ENCODE results near the gene USB1. TPM values are rescaled to one million over a fixed set of nuclear protein-coding genes. Genes with fewer than 3 reads are reported as not detected.

The USB1 gene
- 10 to 100 TPM; 48.4 to 54.2 TPM for total RNA-seq

GRCh38 chr16:58000706-58001676, at the start of gene USB1:
Gene USB1 (plus strand): TSS chr16:58001407. CDS start chr16:58001484, 77 bp downstream.
- no peaks in the 10 kb centered on the region for H3K27me3 Mint-ChIP-seq
- CTCF ChIA-PET, result interaction anchor here (0.5 to 8.0 kb wide), 7 partner anchors 21 to 424 kb away, joined by 3 to 46 read pairs (median 8); partner anchors contain the start of gene CFAP20
- H3K36me3 Mint-ChIP-seq (ENCODE audit: low read depth), result peaks cover 49% of the 10 kb centered on the region
- peak within 1 kb of the TSS; percentile 92 for H3K4me3 Mint-ChIP-seq
- DNase-seq, result peak; percentile 87
- peaks cover 58% of the 10 kb centered on the region for H3K4me1 Mint-ChIP-seq
- POLR2A ChIA-PET, result interaction anchor here (0.7 to 1.7 kb wide), 8 partner anchors 12 to 554 kb away, joined by 3 to 7 read pairs (median 3); partner anchors contain the start of genes CFAP20, CIAPIN1 and COQ9
- no peaks in the 10 kb centered on the region for H3K9me3 Mint-ChIP-seq
- peak within 1 kb of the TSS; percentile 94 for H3K27ac Mint-ChIP-seq

- ChIA-PET POLR2A (no interaction called here), CTCF (no interaction called here)
- Mint-ChIP-seq H3K27ac (no peak overlapping the region), H3K4me1 (no peaks in the 10 kb centered on the region), H3K36me3 (ENCODE audit: low read depth) (no peaks in the 10 kb centered on the region), H3K4me3 (no peak overlapping the region), H3K27me3 (no peaks in the 10 kb centered on the region), H3K9me3 (no peaks in the 10 kb centered on the region)
- DNase-seq, result no peak
Observed at GRCh38 chr16:57952909-57953308, 48.3 kb upstream of the USB1 start.

GRCh38 chr16:57953857-57954256, 47.4 kb upstream of the USB1 start:
- H3K27ac Mint-ChIP-seq, result no peak overlapping the region
- CTCF ChIA-PET, result no interaction called here
- no peaks in the 10 kb centered on the region for H3K9me3 Mint-ChIP-seq
- no peaks in the 10 kb centered on the region for H3K4me1 Mint-ChIP-seq
- H3K4me3 Mint-ChIP-seq, result no peak overlapping the region
- POLR2A ChIA-PET, result no interaction called here
- no peaks in the 10 kb centered on the region for H3K36me3 Mint-ChIP-seq (ENCODE audit: low read depth)
- H3K27me3 Mint-ChIP-seq, result no peaks in the 10 kb centered on the region
- no peak for DNase-seq

GRCh38 chr16:57955572-57956188, 45.5 kb upstream of the USB1 start:
- ChIA-PET POLR2A (no interaction called here), CTCF (no interaction called here)
- H3K4me1 Mint-ChIP-seq, result no peaks in the 10 kb centered on the region
- H3K9me3 Mint-ChIP-seq, result no peaks in the 10 kb centered on the region
- no peaks in the 10 kb centered on the region for H3K36me3 Mint-ChIP-seq (ENCODE audit: low read depth)
- DNase-seq, result no peak
- no peaks in the 10 kb centered on the region for H3K27me3 Mint-ChIP-seq
- H3K4me3 Mint-ChIP-seq, result no peak overlapping the region
- H3K27ac Mint-ChIP-seq, result no peak overlapping the region

GRCh38 chr16:57956270-57956808, 44.9 kb upstream of the USB1 start:
- no peaks in the 10 kb centered on the region for H3K9me3 Mint-ChIP-seq
- no peaks in the 10 kb centered on the region for H3K27me3 Mint-ChIP-seq

GRCh38 chr16:57956924-57957672, 44.1 kb upstream of the USB1 start:
- no peak for DNase-seq
- no peaks in the 10 kb centered on the region for H3K9me3 Mint-ChIP-seq
- no peak overlapping the region for H3K4me3 Mint-ChIP-seq
- ChIA-PET POLR2A (no interaction called here), CTCF (no interaction called here)
- no peaks in the 10 kb centered on the region for H3K4me1 Mint-ChIP-seq
- no peaks in the 10 kb centered on the region for H3K27me3 Mint-ChIP-seq
- no peaks in the 10 kb centered on the region for H3K36me3 Mint-ChIP-seq (ENCODE audit: low read depth)
- no peak overlapping the region for H3K27ac Mint-ChIP-seq

More at GRCh38 chr16:57956270-57956808, 44.9 kb upstream of the USB1 start:
- ChIA-PET POLR2A (no interaction called here), CTCF (no interaction called here)
- DNase-seq, result no peak
- Mint-ChIP-seq H3K4me3 (no peak overlapping the region), H3K27ac (no peak overlapping the region), H3K36me3 (ENCODE audit: low read depth) (no peaks in the 10 kb centered on the region), H3K4me1 (no peaks in the 10 kb centered on the region)

- Mint-ChIP-seq H3K9me3 (no peaks in the 10 kb centered on the region), H3K27me3 (no peaks in the 10 kb centered on the region), H3K27ac (no peak overlapping the region), H3K36me3 (ENCODE audit: low read depth) (no peaks in the 10 kb centered on the region), H3K4me1 (no peaks in the 10 kb centered on the region), H3K4me3 (no peak overlapping the region)
- ChIA-PET CTCF (no interaction called here), POLR2A (no interaction called here)
- no peak for DNase-seq
Observed at GRCh38 chr16:57957673-57958392, 43.4 kb upstream of the USB1 start.

GRCh38 chr16:57958544-57958943, 42.7 kb upstream of the USB1 start:
- Mint-ChIP-seq H3K9me3 (no peaks in the 10 kb centered on the region), H3K27me3 (no peaks in the 10 kb centered on the region), H3K27ac (no peak overlapping the region), H3K36me3 (ENCODE audit: low read depth) (no peaks in the 10 kb centered on the region), H3K4me3 (no peak overlapping the region), H3K4me1 (no peaks in the 10 kb centered on the region)
- no peak for DNase-seq
- CTCF ChIA-PET, result interaction anchor here (0.6 kb wide), 1 partner anchor 107 kb away, joined by 3 read pairs; no protein-coding TSS in a partner anchor
- POLR2A ChIA-PET, result no interaction called here

GRCh38 chr16:57959121-57959520, 42.1 kb upstream of the USB1 start:
- no peak for DNase-seq
- Mint-ChIP-seq H3K4me3 (no peak overlapping the region), H3K36me3 (ENCODE audit: low read depth) (no peaks in the 10 kb centered on the region), H3K9me3 (no peaks in the 10 kb centered on the region), H3K4me1 (no peaks in the 10 kb centered on the region), H3K27me3 (no peaks in the 10 kb centered on the region), H3K27ac (no peak overlapping the region)
- CTCF ChIA-PET, result no interaction called here
- POLR2A ChIA-PET, result no interaction called here

- POLR2A ChIA-PET, result no interaction called here
- no peaks in the 10 kb centered on the region for H3K27me3 Mint-ChIP-seq
- H3K27ac Mint-ChIP-seq, result no peak overlapping the region
- H3K4me1 Mint-ChIP-seq, result no peaks in the 10 kb centered on the region
- H3K9me3 Mint-ChIP-seq, result no peaks in the 10 kb centered on the region
- no peak overlapping the region for H3K4me3 Mint-ChIP-seq
- CTCF ChIA-PET, result no interaction called here
- no peak for DNase-seq
- no peaks in the 10 kb centered on the region for H3K36me3 Mint-ChIP-seq (ENCODE audit: low read depth)
Observed at GRCh38 chr16:57959804-57960203, 41.4 kb upstream of the USB1 start.

- CTCF ChIA-PET, result no interaction called here
- Mint-ChIP-seq H3K4me1 (no peaks in the 10 kb centered on the region), H3K9me3 (no peaks in the 10 kb centered on the region), H3K4me3 (no peak overlapping the region), H3K27me3 (no peaks in the 10 kb centered on the region), H3K27ac (no peak overlapping the region), H3K36me3 (ENCODE audit: low read depth) (no peaks in the 10 kb centered on the region)
- no peak for DNase-seq
- POLR2A ChIA-PET, result no interaction called here
Observed at GRCh38 chr16:57960310-57960709, 40.9 kb upstream of the USB1 start.

- Mint-ChIP-seq H3K4me3 (no peak overlapping the region), H3K36me3 (ENCODE audit: low read depth) (no peaks in the 10 kb centered on the region), H3K27ac (no peak overlapping the region), H3K9me3 (no peaks in the 10 kb centered on the region), H3K27me3 (no peaks in the 10 kb centered on the region), H3K4me1 (no peaks in the 10 kb centered on the region)
- no peak for DNase-seq
- ChIA-PET CTCF (no interaction called here), POLR2A (no interaction called here)
Observed at GRCh38 chr16:57960826-57961472, 40.3 kb upstream of the USB1 start.
